GM23338 (cell line): Measurements from ENCODE around the gene CCDC178. TPM values are rescaled to one million over a fixed set of nuclear protein-coding genes. Genes with fewer than 3 reads are reported as not detected.

Experiments used
- ATAC-seq: fragments of 200-7000 bp; cut with Tn5 transposase; 3 replicates; pipeline ENCODE4 v1.9.1; 2020
- DNase-seq: peaks from one replicate; pipeline ENCODE4 v3.0.0-alpha.2; 2015; ENCODE audit warnings: low spot score
- H2AFZ ChIP-seq: fragments of 200-600 bp; sonication (generic); 2 replicates; pipeline ENCODE4 v1.8.0; 2016; ENCODE audit warnings: antibody characterized with exemption, mild to moderate bottlenecking, moderate library complexity
- H3F3A ChIP-seq: fragments of 200-600 bp; sonication (generic); replicated peaks from 2 replicates; pipeline ENCODE4 v1.8.0; 2017; ENCODE audit warnings: antibody characterized with exemption, mixed run types, low read depth
- H3K27ac ChIP-seq: fragments of 200-600 bp; sonication (generic); 2 replicates; pipeline ENCODE4 v1.6.1; 2016; ENCODE audit warnings: low read depth
- H3K27me3 ChIP-seq: fragments of 200-600 bp; sonication (generic); 2 replicates; pipeline ENCODE4 v1.8.0; 2016; ENCODE audit warnings: mild to moderate bottlenecking, mixed run types, moderate library complexity; ENCODE audit not compliant: insufficient read depth
- H3K36me3 ChIP-seq: fragments of 200-600 bp; sonication (generic); 2 replicates; pipeline ENCODE4 v1.8.0; 2016; ENCODE audit warnings: mild to moderate bottlenecking; ENCODE audit not compliant: insufficient read depth
- H3K4me1 ChIP-seq: fragments of 200-600 bp; sonication (generic); 2 replicates; pipeline ENCODE4 v1.8.0; 2016; ENCODE audit warnings: mild to moderate bottlenecking, moderate library complexity; ENCODE audit not compliant: insufficient read depth
- H3K4me2 ChIP-seq: fragments of 200-600 bp; sonication (generic); 2 replicates; pipeline ENCODE4 v1.7.1; 2017; ENCODE audit warnings: mixed run types
- H3K4me3 ChIP-seq: fragments of 200-600 bp; sonication (generic); 2 replicates; pipeline ENCODE4 v1.6.1; 2016; ENCODE audit warnings: mixed run types
- H3K79me2 ChIP-seq: fragments of 200-600 bp; sonication (generic); replicated peaks from 2 replicates; pipeline ENCODE4 v1.8.0; 2017; ENCODE audit warnings: mild to moderate bottlenecking; ENCODE audit not compliant: insufficient read depth
- H3K9me2 ChIP-seq: fragments of 200-600 bp; sonication (generic); 2 replicates; pipeline ENCODE4 v1.8.0; 2017; ENCODE audit not compliant: insufficient read depth
- H4K20me1 ChIP-seq: fragments of 200-600 bp; sonication (generic); replicated peaks from 2 replicates; pipeline ENCODE4 v1.8.0; 2017; ENCODE audit warnings: mild to moderate bottlenecking; ENCODE audit not compliant: insufficient read depth
- H3K27ac Mint-ChIP-seq: 2 replicates; pipeline ENCODE4 v1.8.0; 2020; ENCODE audit warnings: inconsistent platforms, mild to moderate bottlenecking, moderate library complexity, mixed read lengths
- H3K27me3 Mint-ChIP-seq: 3 replicates; pipeline ENCODE4 v1.8.0; 2022; ENCODE audit warnings: low read depth, mild to moderate bottlenecking, moderate library complexity, mixed read lengths, inconsistent platforms; ENCODE audit not compliant: insufficient read depth, poor library complexity
- H3K36me3 Mint-ChIP-seq: 3 replicates; pipeline ENCODE4 v1.8.0; 2021; ENCODE audit warnings: low read depth, mild to moderate bottlenecking, inconsistent platforms, moderate library complexity, mixed read lengths
- H3K4me1 Mint-ChIP-seq: 3 replicates; pipeline ENCODE4 v1.8.0; 2020; ENCODE audit warnings: mild to moderate bottlenecking, inconsistent platforms, mixed read lengths
- H3K4me3 Mint-ChIP-seq: 3 replicates; pipeline ENCODE4 v1.8.0; 2021; ENCODE audit warnings: moderate library complexity, mild to moderate bottlenecking, inconsistent platforms, mixed read lengths
- H3K9me3 Mint-ChIP-seq: 3 replicates; pipeline ENCODE4 v1.8.0; 2020; ENCODE audit warnings: moderate library complexity, mild to moderate bottlenecking, inconsistent platforms, mixed read lengths
- CREB1 ChIP-seq: fragments of 250-450 bp; sonication (Bioruptor Pico); IDR thresholded peaks from 2 replicates; pipeline ENCODE4 v1.5.0; 2020; ENCODE audit warnings: low read depth, mild to moderate bottlenecking, moderate library complexity
- CTCF ChIP-seq, 2 experiments: fragments of 200-600 bp in 1 of 2; sonication (generic) in 1 of 2; conservative IDR thresholded peaks; 2 replicates each; pipeline versions ENCODE4 v1.5.1 to v1.6.1; 2016 to 2017; ENCODE audit warnings: antibody characterized with exemption in 2 of 2, low read depth in 2 of 2, mild to moderate bottlenecking in 2 of 2, moderate library complexity in 1 of 2
- EZH2 ChIP-seq: fragments of 200-600 bp; sonication (generic); IDR thresholded peaks from one replicate; pipeline ENCODE4 v1.8.0; 2017; ENCODE audit warnings: antibody characterized with exemption, mild to moderate bottlenecking, low read depth; ENCODE audit not compliant: unreplicated experiment
- NANOG ChIP-seq: IDR thresholded peaks from 2 replicates; pipeline ENCODE4 v1.6.1; 2016; ENCODE audit warnings: antibody characterized with exemption, borderline replicate concordance
- POLR2AphosphoS5 ChIP-seq: IDR thresholded peaks from 2 replicates; pipeline ENCODE4 v1.6.1; 2016; ENCODE audit warnings: antibody characterized with exemption, low read depth
- REST ChIP-seq: IDR thresholded peaks from one replicate; pipeline ENCODE4 v1.6.1; 2018; ENCODE audit warnings: antibody characterized with exemption; ENCODE audit not compliant: unreplicated experiment
- STAT1 ChIP-seq: IDR thresholded peaks from one replicate; pipeline ENCODE4 v1.6.1; 2016; ENCODE audit warnings: antibody characterized with exemption; ENCODE audit not compliant: unreplicated experiment
- ZNF114 ChIP-seq: fragments of 250-450 bp; sonication (Bioruptor Pico); IDR thresholded peaks from 2 replicates; pipeline ENCODE4 v1.5.0; 2020; ENCODE audit warnings: mild to moderate bottlenecking, moderate library complexity
- ZNF331 ChIP-seq: fragments of 250-450 bp; sonication (Bioruptor Pico); IDR thresholded peaks from 2 replicates; pipeline ENCODE4 v1.5.0; 2020; ENCODE audit warnings: low read depth, mild to moderate bottlenecking, moderate library complexity
- ZNF462 ChIP-seq: fragments of 250-450 bp; sonication (Bioruptor Pico); IDR thresholded peaks from 2 replicates; pipeline ENCODE4 v1.5.0; 2020; ENCODE audit warnings: mild to moderate bottlenecking, moderate library complexity
- polyA plus RNA-seq: library from polyadenylated mRNA; unstranded; fragments of >200 nt; fragmentation: Nextera tagmentation; extraction: Ambion mirVana; gene quantifications from 2 replicates; pipeline ENCODE4 v1.2.1, GENCODE V29; 2016
- total RNA-seq: library from RNA; depleted of rRNA; stranded (reverse); fragments of >200 nt; shearing (Covaris generic); gene quantifications from 2 replicates; pipeline ENCODE4 v1.2.3, GENCODE V29; 2014

CCDC178 gene
- total and polyA plus RNA-seq, 2 experiments from 2014 or later = 0.17 to 0.24 TPM

- no peaks in the 10 kb centered on the region for H3K36me3 ChIP-seq
- TF ChIP-seq ZNF462 (CRISPR knock-in tag) = no peak
- H4K20me1 ChIP-seq = no peaks in the 10 kb centered on the region
- no peaks in the 10 kb centered on the region for H3K9me2 ChIP-seq
- H3K27ac ChIP-seq = no peak overlapping the region
- H3K27me3 ChIP-seq = no peaks in the 10 kb centered on the region
- Mint-ChIP-seq H3K27ac (no peak overlapping the region), H3K27me3 (no peaks in the 10 kb centered on the region), H3K9me3 (no peaks in the 10 kb centered on the region), H3K4me3 (no peak overlapping the region), H3K4me1 (no peaks in the 10 kb centered on the region), H3K36me3 (no peaks in the 10 kb centered on the region)
- H3K4me3 ChIP-seq = no peak overlapping the region
- no peaks in the 10 kb centered on the region for H3K4me1 ChIP-seq
- ATAC-seq (no peak), DNase-seq (no peak)
- no peaks in the 10 kb centered on the region for H3F3A ChIP-seq
- H3K79me2 ChIP-seq = no peaks in the 10 kb centered on the region
- no peak overlapping the region for H2AFZ ChIP-seq
- H3K4me2 ChIP-seq = no peak overlapping the region
These were observed 7.7 kb downstream of the CCDC178 start for GRCh38 chr18:33432857-33433256.

GRCh38 chr18:33427549-33427948 lies 13.0 kb downstream of the CCDC178 start:
- no peak overlapping the region for H3K4me3 Mint-ChIP-seq
- H3K4me3 ChIP-seq = no peak overlapping the region
- H3K4me1 Mint-ChIP-seq = no peaks in the 10 kb centered on the region
- H3K4me1 ChIP-seq = no peaks in the 10 kb centered on the region
- no peaks in the 10 kb centered on the region for H3K9me3 Mint-ChIP-seq
- H3K4me2 ChIP-seq = no peak overlapping the region
- H3K36me3 Mint-ChIP-seq = no peaks in the 10 kb centered on the region
- no peaks in the 10 kb centered on the region for H3K36me3 ChIP-seq
- no peaks in the 10 kb centered on the region for H4K20me1 ChIP-seq
- no peak overlapping the region for H3K27ac ChIP-seq
- DNase-seq = no peak
- no peaks in the 10 kb centered on the region for H3K79me2 ChIP-seq
- no peak overlapping the region for H2AFZ ChIP-seq
- no peak overlapping the region for H3K27ac Mint-ChIP-seq
- H3F3A ChIP-seq = no peaks in the 10 kb centered on the region
- no peaks in the 10 kb centered on the region for H3K9me2 ChIP-seq
- H3K27me3 Mint-ChIP-seq = no peaks in the 10 kb centered on the region
- no peaks in the 10 kb centered on the region for H3K27me3 ChIP-seq
- ATAC-seq = no peak
- TF ChIP-seq ZNF114 (CRISPR knock-in tag) (no peak), POLR2AphosphoS5 (no peak), CREB1 (CRISPR knock-in tag) (no peak), CTCF (conservative IDR thresholded peaks at IDR 0.05; ENCODE audit: low read depth in 2 of 2) (no peak), NANOG (no peak), ZNF331 (CRISPR knock-in tag) (no peak), STAT1 (no peak), EZH2 (no peak), REST (no peak)
